Esophagus muscularis mucosa (tissue), 4 donors: ENCODE results near the gene CHCHD6.

Source experiments
- EP300 ChIP-seq: sonication (generic); formaldehyde crosslinking; IDR thresholded peaks from one replicate; pipeline ENCODE4 v1.6.1; 2017; ENCODE audit warnings: antibody characterized with exemption
- POLR2AphosphoS5 ChIP-seq, 2 donors: sonication (generic); formaldehyde crosslinking; IDR thresholded peaks; one replicate each; pipeline ENCODE4 v1.6.1; 2017; ENCODE audit warnings: antibody characterized with exemption in 2 of 2
- TF ChIP-seq, protein P1 (sequence below), 3 experiments: fragments of 200-600 bp in 2 of 3; fragments of 450-650 bp in 1 of 3; sonication (generic) in 2 of 3; IDR thresholded peaks; one replicate each; pipeline ENCODE4 v1.5.1; 2017 to 2019; ENCODE audit warnings: antibody characterized with exemption in 3 of 3, mild to moderate bottlenecking in 2 of 3, moderate library complexity in 1 of 3

- TF ChIP-seq, protein P1, sequence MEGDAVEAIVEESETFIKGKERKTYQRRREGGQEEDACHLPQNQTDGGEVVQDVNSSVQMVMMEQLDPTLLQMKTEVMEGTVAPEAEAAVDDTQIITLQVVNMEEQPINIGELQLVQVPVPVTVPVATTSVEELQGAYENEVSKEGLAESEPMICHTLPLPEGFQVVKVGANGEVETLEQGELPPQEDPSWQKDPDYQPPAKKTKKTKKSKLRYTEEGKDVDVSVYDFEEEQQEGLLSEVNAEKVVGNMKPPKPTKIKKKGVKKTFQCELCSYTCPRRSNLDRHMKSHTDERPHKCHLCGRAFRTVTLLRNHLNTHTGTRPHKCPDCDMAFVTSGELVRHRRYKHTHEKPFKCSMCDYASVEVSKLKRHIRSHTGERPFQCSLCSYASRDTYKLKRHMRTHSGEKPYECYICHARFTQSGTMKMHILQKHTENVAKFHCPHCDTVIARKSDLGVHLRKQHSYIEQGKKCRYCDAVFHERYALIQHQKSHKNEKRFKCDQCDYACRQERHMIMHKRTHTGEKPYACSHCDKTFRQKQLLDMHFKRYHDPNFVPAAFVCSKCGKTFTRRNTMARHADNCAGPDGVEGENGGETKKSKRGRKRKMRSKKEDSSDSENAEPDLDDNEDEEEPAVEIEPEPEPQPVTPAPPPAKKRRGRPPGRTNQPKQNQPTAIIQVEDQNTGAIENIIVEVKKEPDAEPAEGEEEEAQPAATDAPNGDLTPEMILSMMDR (IDR thresholded peaks at IDR 0.05) = no peak
- no peak for TF ChIP-seq POLR2AphosphoS5 (IDR thresholded peaks at IDR 0.05)
- TF ChIP-seq EP300 = no peak
Observed at GRCh38 chr3:126671521-126671920, 32.5 kb upstream of the CHCHD6 start.
